Endodermal cell (in vitro differentiated cells): Measurements from ENCODE around the gene ZNF593OS. TPM values are rescaled to one million over a fixed set of nuclear protein-coding genes. Genes with fewer than 3 reads are reported as not detected.

Source experiments
- DNase-seq: peaks from one replicate; pipeline ENCODE4 v3.0.0-alpha.2; 2017
- H3K27ac ChIP-seq: 2 replicates; pipeline ENCODE4 v1.5.1; 2013; ENCODE audit warnings: mild to moderate bottlenecking, low read depth, low read length, moderate library complexity
- H3K27me3 ChIP-seq: 2 replicates; pipeline ENCODE4 v1.6.1; 2013; ENCODE audit warnings: mild to moderate bottlenecking, low read length, moderate library complexity; ENCODE audit not compliant: insufficient read depth, control insufficient read depth, poor library complexity, severe bottlenecking
- H3K36me3 ChIP-seq: 2 replicates; pipeline ENCODE4 v1.7.0; 2013; ENCODE audit warnings: mild to moderate bottlenecking, low read length, moderate library complexity; ENCODE audit not compliant: control insufficient read depth, insufficient read depth
- H3K4me1 ChIP-seq: one replicate; pipeline ENCODE4 v1.7.0; 2013; ENCODE audit warnings: low read length; ENCODE audit not compliant: control insufficient read depth, insufficient read depth
- H3K4me3 ChIP-seq: 2 replicates; pipeline ENCODE4 v1.5.1; 2013; ENCODE audit warnings: mild to moderate bottlenecking, low read length, moderate library complexity
- H3K9ac ChIP-seq: 2 replicates; pipeline ENCODE4 v1.6.1; 2013; ENCODE audit warnings: mild to moderate bottlenecking, low read length, moderate library complexity; ENCODE audit not compliant: poor library complexity, severe bottlenecking; ENCODE audit errors: extremely low read depth
- H3K9me3 ChIP-seq: 2 replicates; pipeline ENCODE4 v1.6.1; 2013; ENCODE audit warnings: mild to moderate bottlenecking, low read length, moderate library complexity; ENCODE audit not compliant: control insufficient read depth
- H3K27ac Mint-ChIP-seq: 2 replicates; pipeline ENCODE4 v1.8.0; 2020; ENCODE audit warnings: mixed read lengths
- H3K27me3 Mint-ChIP-seq: 2 replicates; pipeline ENCODE4 v1.8.0; 2021; ENCODE audit warnings: mild to moderate bottlenecking, mixed read lengths; ENCODE audit not compliant: insufficient read depth
- H3K36me3 Mint-ChIP-seq: 2 replicates; pipeline ENCODE4 v1.8.0; 2020; ENCODE audit warnings: low read depth, mixed read lengths
- H3K4me1 Mint-ChIP-seq: 2 replicates; pipeline ENCODE4 v1.8.0; 2020; ENCODE audit warnings: mixed read lengths
- H3K4me3 Mint-ChIP-seq: 2 replicates; pipeline ENCODE4 v1.8.0; 2020; ENCODE audit warnings: mild to moderate bottlenecking, moderate library complexity, mixed read lengths
- H3K9me3 Mint-ChIP-seq: 2 replicates; pipeline ENCODE4 v1.8.0; 2020; ENCODE audit warnings: mild to moderate bottlenecking, mixed read lengths
- CTCF ChIP-seq: fragments of 200-600 bp; sonication (generic); conservative IDR thresholded peaks from 2 replicates; pipeline ENCODE4 v1.5.0; 2021; ENCODE audit warnings: antibody characterized with exemption, mild to moderate bottlenecking
- WGBS, 2 experiments: methylation state at CpG; one replicate each; pipeline versions ENCODE4 v1.1.5 to v1.1.7; 2013; ENCODE audit warnings: missing lambda C conversion rate in 2 of 2, mixed read lengths in 1 of 2; ENCODE audit not compliant: insufficient coverage in 1 of 2, insufficient read length in 1 of 2; 5-methylcytosine and 5-hydroxymethylcytosine counted together
- total RNA-seq, 2 donors: library from RNA; stranded (reverse); fragmentation: NEBNext Ultra II Directional in 1 of 2; extraction: Animal tissue kit (Norgen Biotek cat#: 25700) in 1 of 2; gene quantifications; 2 replicates in 1 of 2; 3 replicates in 1 of 2; pipeline ENCODE4 v1.2.1, GENCODE V29; 2021

ZNF593OS gene
- total RNA-seq, 2 donors from 2014 or later = not detected

- H3K36me3 Mint-ChIP-seq = peaks cover 5% of the 10 kb centered on the region
- TF ChIP-seq CTCF = no peak
- H3K4me3 ChIP-seq = no peak overlapping the region
- H3K9me3 Mint-ChIP-seq = no peaks in the 10 kb centered on the region
- H3K9me3 ChIP-seq = no peaks in the 10 kb centered on the region
- no peaks in the 10 kb centered on the region for H3K27me3 ChIP-seq
- WGBS, 2 experiments = 73 to 77% methylated on average over 11 to 13 of the region's 13 CpGs
- H3K4me1 ChIP-seq = no peaks in the 10 kb centered on the region
- no peaks in the 10 kb centered on the region for H3K27me3 Mint-ChIP-seq
- no peak for DNase-seq
- no peak overlapping the region for H3K9ac ChIP-seq
- H3K27ac Mint-ChIP-seq = no peak overlapping the region
- peaks cover 5% of the 10 kb centered on the region for H3K36me3 ChIP-seq
- H3K4me1 Mint-ChIP-seq = peaks cover 19% of the 10 kb centered on the region
- no peak overlapping the region for H3K27ac ChIP-seq
- H3K4me3 Mint-ChIP-seq = no peak overlapping the region
Measured at GRCh38 chr1:26127235-26128163, 44.1 kb downstream of the ZNF593OS start.

GRCh38 chr1:26126321-26127084, 45.1 kb downstream of the ZNF593OS start:
- Mint-ChIP-seq H3K27ac (no peak overlapping the region), H3K4me1 (peaks cover 21% of the 10 kb centered on the region)

More at GRCh38 chr1:26126321-26127084, 45.1 kb downstream of the ZNF593OS start:
- H3K36me3 Mint-ChIP-seq = peaks cover 14% of the 10 kb centered on the region
- no peak for DNase-seq
- no peak overlapping the region for H3K4me3 ChIP-seq
- no peaks in the 10 kb centered on the region for H3K27me3 ChIP-seq
- H3K4me3 Mint-ChIP-seq = no peak overlapping the region
- TF ChIP-seq CTCF = no peak
- H3K9ac ChIP-seq = no peak overlapping the region
- no peak overlapping the region for H3K27ac ChIP-seq
- no peaks in the 10 kb centered on the region for H3K27me3 Mint-ChIP-seq
- 77 to 93% methylated on average over 5 to 9 of the region's 9 CpGs for WGBS, 2 experiments
- no peaks in the 10 kb centered on the region for H3K4me1 ChIP-seq
- no peaks in the 10 kb centered on the region for H3K9me3 ChIP-seq
- no peaks in the 10 kb centered on the region for H3K9me3 Mint-ChIP-seq
- peaks cover 8% of the 10 kb centered on the region for H3K36me3 ChIP-seq
